Measurements from ENCODE around the gene IGFBP1.

IGFBP1 gene

GRCh38 chr7:45889367-45890067 is 1.2 kb downstream of the IGFBP1 start:
- no peak for DNase-seq (ENCODE audit: low read depth, low spot score)
- POLR2A ChIA-PET, result interaction anchor here (1.1 kb wide), 1 partner anchor 31 kb away, joined by 7 read pairs; the partner anchor contains the start of gene IGFBP3
- no peak overlapping the region for H3K4me3 ChIP-seq (ENCODE audit: low read depth, low read length)
- TF ChIP-seq CTCF (IDR thresholded peaks at IDR 0.05; ENCODE audit: insufficient read depth, low read length, missing control alignments), result no peak
- CTCF ChIA-PET, result interaction anchor here (0.9 to 5.0 kb wide), 12 partner anchors 9 to 1377 kb away, joined by 3 to 63 read pairs (median 4); partner anchors contain the start of gene CCDC201

GRCh38 chr7:45890125-45890901 is 2.0 kb downstream of the IGFBP1 start:
- no peak overlapping the region for H3K4me3 ChIP-seq (ENCODE audit: low read depth, low read length)
- no peak for TF ChIP-seq CTCF (IDR thresholded peaks at IDR 0.05; ENCODE audit: insufficient read depth, low read length, missing control alignments)
- ChIA-PET POLR2A (no interaction called here), CTCF (interaction anchor here (0.9 to 5.0 kb wide), 26 partner anchors 8 to 1376 kb away, joined by 3 to 63 read pairs (median 4); partner anchors contain the start of gene CCDC201)
- no peak for DNase-seq (ENCODE audit: low read depth, low spot score)

GRCh38 chr7:45890902-45891461 is 2.7 kb downstream of the IGFBP1 start:
- TF ChIP-seq CTCF (IDR thresholded peaks at IDR 0.05; ENCODE audit: insufficient read depth, low read length, missing control alignments), result peak; percentile 30
- ChIA-PET CTCF (interaction anchor here (0.9 to 5.0 kb wide), 24 partner anchors 9 to 1376 kb away, joined by 3 to 63 read pairs (median 4); partner anchors contain the start of gene CCDC201), POLR2A (no interaction called here)
- no peak overlapping the region for H3K4me3 ChIP-seq (ENCODE audit: low read depth, low read length)
- DNase-seq (ENCODE audit: low read depth, low spot score), result no peak

GRCh38 chr7:45891462-45892402 is 3.4 kb downstream of the IGFBP1 start:
- no peak for DNase-seq (ENCODE audit: low read depth, low spot score)
- H3K4me3 ChIP-seq (ENCODE audit: low read depth, low read length), result no peak overlapping the region
- no peak for TF ChIP-seq CTCF (IDR thresholded peaks at IDR 0.05; ENCODE audit: insufficient read depth, low read length, missing control alignments)
- ChIA-PET CTCF (interaction anchor here (0.9 to 5.0 kb wide), 20 partner anchors 10 to 1375 kb away, joined by 3 to 63 read pairs (median 6); partner anchors contain the start of gene IGFBP3), POLR2A (no interaction called here)

DNA sequence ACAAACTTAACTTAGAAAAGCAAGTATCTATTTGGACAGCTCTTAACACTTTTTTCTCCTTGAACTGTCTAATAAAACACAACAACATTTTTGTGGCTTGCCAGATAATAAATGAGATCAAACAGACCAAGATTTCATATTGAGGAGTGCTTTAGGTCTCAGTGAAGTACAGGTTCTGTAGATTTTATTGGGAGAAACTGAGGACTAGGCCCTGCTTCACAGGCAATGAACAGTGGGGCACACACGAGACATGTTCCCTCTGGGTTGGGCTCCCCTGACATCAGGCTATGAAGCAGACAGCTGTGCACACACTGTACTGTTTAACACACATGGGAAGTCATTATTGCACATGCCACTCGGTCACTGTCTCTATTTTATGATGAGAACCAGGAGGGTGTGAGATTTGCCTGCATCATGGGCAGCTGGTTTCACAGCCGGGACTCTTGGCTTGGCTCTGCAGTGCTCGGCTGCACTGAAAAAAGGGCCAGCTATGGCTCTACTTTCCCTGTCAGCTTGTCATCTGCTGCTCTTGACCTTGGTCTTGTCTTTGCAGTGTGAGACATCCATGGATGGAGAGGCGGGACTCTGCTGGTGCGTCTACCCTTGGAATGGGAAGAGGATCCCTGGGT is 4.2 kb downstream of the IGFBP1 start:
- POLR2A ChIA-PET, result no interaction called here
- DNase-seq (ENCODE audit: low read depth, low spot score), result no peak
- CTCF ChIA-PET, result interaction anchor here (1.1 to 5.0 kb wide), 8 partner anchors 9 to 1363 kb away, joined by 3 to 63 read pairs (median 7); partner anchors contain the start of gene IGFBP3
- TF ChIP-seq CTCF (IDR thresholded peaks at IDR 0.05; ENCODE audit: insufficient read depth, low read length, missing control alignments), result no peak
- no peak overlapping the region for H3K4me3 ChIP-seq (ENCODE audit: low read depth, low read length)

Measured in AG04449 (cell line).